HCT116 (cell line): ENCODE measurements around the gene ST6GALNAC5. TPM values are rescaled to one million over a fixed set of nuclear protein-coding genes. Genes with fewer than 3 reads are reported as not detected.

Experiments used
- ATAC-seq: fragments of 200-7000 bp; cut with Tn5 transposase; 2 replicates; pipeline ENCODE4 v1.9.1; 2020; ENCODE audit warnings: mild to moderate bottlenecking, moderate library complexity
- BruUV-seq: library from RNA; stranded (reverse); fragments of 400-500 nt; replicated peaks from 2 replicates; lab custom pipeline; 2021; lab: Mats Ljungman, UMichigan
- CTCF ChIA-PET: fragments of 300-600 bp; sonication (Branson Sonifier 250); formaldehyde crosslinking; loops from one replicate; lab custom pipeline; 2021; ENCODE audit warnings: antibody characterized with exemption; lab: Charles Lee
- POLR2A ChIA-PET: fragments of 300-600, 350-600 bp; sonication (Branson Sonifier 250); formaldehyde crosslinking; loops from one replicate; lab custom pipeline; 2021; ENCODE audit warnings: antibody characterized with exemption; lab: Charles Lee
- RAD21 ChIA-PET, 2 experiments: fragments of 300-600 bp; sonication (Branson Sonifier 250); formaldehyde crosslinking; loops; one replicate each; lab custom pipeline; 2023; ENCODE audit warnings: low total read pairs in 2 of 2; ENCODE audit not compliant: uncharacterized antibody in 2 of 2, unreplicated experiment in 2 of 2, low non-redundant PET in 1 of 2; lab: Charles Lee
- DNase-seq: peaks from one replicate; pipeline ENCODE4 v3.0.0-alpha.2; 2010; ENCODE audit warnings: low read depth, low spot score
- H2AFZ ChIP-seq: fragments of 200-600 bp; shearing (Covaris generic), sonication (generic); 2 replicates; pipeline ENCODE4 v1.6.1; 2017; ENCODE audit warnings: low read depth, mixed run types, mixed read lengths, antibody characterized with exemption, low read length; ENCODE audit not compliant: poor library complexity, severe bottlenecking
- H3K27ac ChIP-seq: 2 replicates; pipeline ENCODE4 v1.5.1; 2012; ENCODE audit warnings: low read depth, low read length
- H3K27me3 ChIP-seq: fragments of 200-600 bp; sonication (generic); 2 replicates; pipeline ENCODE4 v1.6.1; 2016; ENCODE audit warnings: mixed run types, low read length, mixed read lengths; ENCODE audit not compliant: insufficient read depth
- H3K36me3 ChIP-seq, 2 experiments: fragments of 200-500 bp in 1 of 2; fragments of 200-600 bp in 1 of 2; sonication (Bioruptor generic) in 1 of 2; sonication (generic) in 1 of 2; 2 replicates each; pipeline versions ENCODE4 v1.5.1 to v1.6.1; 2014 to 2016; ENCODE audit warnings: low read length in 2 of 2, inconsistent platforms in 1 of 2, mixed read lengths in 1 of 2, mixed run types in 1 of 2; ENCODE audit not compliant: insufficient read depth in 2 of 2, control insufficient read depth in 1 of 2
- H3K4me1 ChIP-seq, 2 experiments: fragments of 200-600 bp in 1 of 2; sonication (generic) in 1 of 2; 2 replicates each; pipeline versions ENCODE4 v1.5.1 to v1.6.1; 2012 to 2017; ENCODE audit warnings: low read length in 2 of 2, inconsistent platforms in 1 of 2, mild to moderate bottlenecking in 1 of 2, mixed read lengths in 1 of 2, mixed run types in 1 of 2, moderate library complexity in 1 of 2; ENCODE audit not compliant: insufficient read depth in 2 of 2, control insufficient read depth in 1 of 2
- H3K4me2 ChIP-seq: fragments of 200-600 bp; sonication (generic); 2 replicates; pipeline ENCODE4 v1.6.1; 2017; ENCODE audit warnings: mixed run types, low read length, mixed read lengths
- H3K4me3 ChIP-seq, 2 experiments: fragments of 200-600 bp in 1 of 2; sonication (generic) in 1 of 2; replicated peaks in 1 of 2; 2 replicates each; pipeline ENCODE4 v1.5.1; 2011 to 2016; ENCODE audit warnings: low read length in 2 of 2, control low read depth in 1 of 2, low read depth in 1 of 2, mild to moderate bottlenecking in 1 of 2, mixed read lengths in 1 of 2, mixed run types in 1 of 2
- H3K79me2 ChIP-seq: fragments of 200-600 bp; sonication (generic); 2 replicates; pipeline ENCODE4 v1.6.1; 2017; ENCODE audit warnings: mild to moderate bottlenecking, mixed run types, low read length, moderate library complexity, mixed read lengths; ENCODE audit not compliant: insufficient read depth
- H3K9ac ChIP-seq: fragments of 200-600 bp; sonication (generic); 2 replicates; pipeline ENCODE4 v1.6.1; 2016; ENCODE audit warnings: low read length, mixed read lengths
- H3K9me2 ChIP-seq: fragments of 200-600 bp; sonication (generic), shearing (Covaris generic); 2 replicates; pipeline ENCODE4 v1.6.1; 2017; ENCODE audit warnings: mixed run types, mild to moderate bottlenecking, moderate library complexity; ENCODE audit not compliant: insufficient read depth
- H3K9me3 ChIP-seq, 2 experiments: fragments of 200-500 bp in 1 of 2; fragments of 200-600 bp in 1 of 2; sonication (Bioruptor generic) in 1 of 2; sonication (generic) in 1 of 2; 2 replicates each; pipeline ENCODE4 v1.6.1; 2014 to 2017; ENCODE audit warnings: low read length in 2 of 2, mixed read lengths in 2 of 2, inconsistent platforms in 1 of 2, low read depth in 1 of 2, mild to moderate bottlenecking in 1 of 2, mixed run types in 1 of 2, moderate library complexity in 1 of 2; ENCODE audit not compliant: control insufficient read depth in 1 of 2, insufficient read depth in 1 of 2
- H4K20me1 ChIP-seq: fragments of 200-600 bp; sonication (generic), shearing (Covaris generic); 2 replicates; pipeline ENCODE4 v1.6.1; 2017; ENCODE audit warnings: mixed run types, mild to moderate bottlenecking, moderate library complexity; ENCODE audit not compliant: insufficient read depth
- CBX3 ChIP-seq: IDR thresholded peaks from 2 replicates; pipeline ENCODE4 v1.6.1; 2012; ENCODE audit warnings: low read depth
- CEBPB ChIP-seq: IDR thresholded peaks from 2 replicates; pipeline ENCODE4 v1.6.1; 2012; ENCODE audit warnings: low read depth
- CTCF ChIP-seq, 3 experiments: fragments of 200-600 bp in 1 of 3; sonication (generic) in 1 of 3; IDR thresholded peaks in 2 of 3; conservative IDR thresholded peaks in 1 of 3; 2 replicates each; pipeline ENCODE4 v1.5.1; 2012 to 2017; ENCODE audit warnings: low read depth in 2 of 3, low read length in 2 of 3, antibody characterized with exemption in 1 of 3, borderline replicate concordance in 1 of 3, control low read depth in 1 of 3, mild to moderate bottlenecking in 1 of 3, mixed read lengths in 1 of 3, mixed run types in 1 of 3, moderate library complexity in 1 of 3; ENCODE audit not compliant: insufficient read depth in 1 of 3
- EGR1 ChIP-seq: IDR thresholded peaks from 2 replicates; pipeline ENCODE4 v1.6.1; 2012; ENCODE audit warnings: low read depth
- ELF1 ChIP-seq: IDR thresholded peaks from 2 replicates; pipeline ENCODE4 v1.6.1; 2012; ENCODE audit warnings: low read depth, borderline replicate concordance
- EZH2 ChIP-seq: fragments of 200-600 bp; sonication (generic); IDR thresholded peaks from 2 replicates; pipeline ENCODE4 v1.6.1; 2017; ENCODE audit warnings: antibody characterized with exemption, mixed run types
- FOSL1 ChIP-seq: IDR thresholded peaks from 2 replicates; pipeline ENCODE4 v1.6.1; 2012; ENCODE audit warnings: low read depth
- JUND ChIP-seq: IDR thresholded peaks from 2 replicates; pipeline ENCODE4 v1.6.1; 2012
- POLR2A ChIP-seq: IDR thresholded peaks from 2 replicates; pipeline ENCODE4 v1.7.0; 2011; ENCODE audit warnings: borderline replicate concordance; ENCODE audit not compliant: insufficient read depth, insufficient read length; ENCODE audit errors: extremely low read depth
- POLR2AphosphoS5 ChIP-seq: IDR thresholded peaks from 2 replicates; pipeline ENCODE4 v1.6.1; 2011; ENCODE audit warnings: mild to moderate bottlenecking, low read depth, low read length, moderate library complexity
- SIN3A ChIP-seq: IDR thresholded peaks from 2 replicates; pipeline ENCODE4 v1.6.1; 2012; ENCODE audit warnings: low read depth
- SP1 ChIP-seq: IDR thresholded peaks from 2 replicates; pipeline ENCODE4 v1.6.1; 2012; ENCODE audit warnings: low read depth
- SRF ChIP-seq: IDR thresholded peaks from 2 replicates; pipeline ENCODE4 v1.6.1; 2012; ENCODE audit warnings: low read depth
- TCF7L2 ChIP-seq: IDR thresholded peaks from 2 replicates; pipeline ENCODE4 v1.7.0; 2011; ENCODE audit warnings: borderline replicate concordance, inconsistent platforms; ENCODE audit not compliant: insufficient read depth, insufficient read length; ENCODE audit errors: extremely low read depth
- YY1 ChIP-seq: IDR thresholded peaks from 2 replicates; pipeline ENCODE4 v1.6.1; 2011; ENCODE audit warnings: low read length, low read depth, moderate library complexity, mild to moderate bottlenecking; ENCODE audit not compliant: insufficient replicate concordance; ENCODE audit errors: extremely low read depth
- ZNF274 ChIP-seq: fragments of 200-500 bp; sonication (Bioruptor generic); IDR thresholded peaks from 2 replicates; pipeline ENCODE4 v1.6.1; 2014; ENCODE audit warnings: mild to moderate bottlenecking, low read depth, low read length, inconsistent platforms
- intact Hi-C: fragments of 100-400 bp; cut with micrococcal nuclease; formaldehyde crosslinking; loops from 2 replicates; pipeline ENCODE4 v1.10.0; 2022
- total RNA-seq: library from RNA; stranded (reverse); gene quantifications from one replicate; pipeline ENCODE4 v1.2.1, GENCODE V29; 2021; ENCODE audit not compliant: unreplicated experiment
- TF ChIP-seq, protein P1 (sequence below): IDR thresholded peaks from 2 replicates; pipeline ENCODE4 v1.6.1; 2012
- TF ChIP-seq, protein P2 (sequence below): IDR thresholded peaks from 2 replicates; pipeline ENCODE4 v1.6.1; 2012; ENCODE audit warnings: low read depth
- TF ChIP-seq, protein P3 (sequence below): IDR thresholded peaks from 2 replicates; pipeline ENCODE4 v1.6.1; 2011; ENCODE audit warnings: mild to moderate bottlenecking, low read length, moderate library complexity; ENCODE audit not compliant: insufficient replicate concordance; ENCODE audit errors: extremely low read depth
- TF ChIP-seq, protein P4 (sequence below): IDR thresholded peaks from 2 replicates; pipeline ENCODE4 v1.6.1; 2012

The ST6GALNAC5 gene
- total RNA-seq, 1 experiment from 2014 or later: 1.2 TPM

GRCh38 chr1:77061162-77061561 lies 193.9 kb downstream of the ST6GALNAC5 start:
- POLR2A ChIA-PET: no interaction called here
- no TSS peak for BruUV-seq
- H4K20me1 ChIP-seq: no peaks in the 10 kb centered on the region
- no peaks in the 10 kb centered on the region for H3K9me2 ChIP-seq
- no peak overlapping the region for H2AFZ ChIP-seq
- no peak for ATAC-seq
- intact Hi-C loops: no loop called here
- TF ChIP-seq TCF7L2 (no peak), CEBPB (no peak), EZH2 (no peak), SIN3A (no peak), ELF1 (no peak), SP1 (no peak), CBX3 (no peak), CTCF (IDR thresholded peaks at IDR 0.05 in 2 of 3, conservative IDR thresholded peaks at IDR 0.05 in 1 of 3; ENCODE audit: borderline replicate concordance in 1 of 3, insufficient read depth in 1 of 3, low read depth in 2 of 3, low read length in 2 of 3) (no peak), POLR2AphosphoS5 (no peak), YY1 (no peak), FOSL1 (no peak), EGR1 (no peak), JUND (no peak), POLR2A (no peak), SRF (no peak), ZNF274 (no peak)
- TF ChIP-seq, protein P1, sequence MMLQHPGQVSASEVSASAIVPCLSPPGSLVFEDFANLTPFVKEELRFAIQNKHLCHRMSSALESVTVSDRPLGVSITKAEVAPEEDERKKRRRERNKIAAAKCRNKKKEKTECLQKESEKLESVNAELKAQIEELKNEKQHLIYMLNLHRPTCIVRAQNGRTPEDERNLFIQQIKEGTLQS: no peak
- TF ChIP-seq, protein P2, sequence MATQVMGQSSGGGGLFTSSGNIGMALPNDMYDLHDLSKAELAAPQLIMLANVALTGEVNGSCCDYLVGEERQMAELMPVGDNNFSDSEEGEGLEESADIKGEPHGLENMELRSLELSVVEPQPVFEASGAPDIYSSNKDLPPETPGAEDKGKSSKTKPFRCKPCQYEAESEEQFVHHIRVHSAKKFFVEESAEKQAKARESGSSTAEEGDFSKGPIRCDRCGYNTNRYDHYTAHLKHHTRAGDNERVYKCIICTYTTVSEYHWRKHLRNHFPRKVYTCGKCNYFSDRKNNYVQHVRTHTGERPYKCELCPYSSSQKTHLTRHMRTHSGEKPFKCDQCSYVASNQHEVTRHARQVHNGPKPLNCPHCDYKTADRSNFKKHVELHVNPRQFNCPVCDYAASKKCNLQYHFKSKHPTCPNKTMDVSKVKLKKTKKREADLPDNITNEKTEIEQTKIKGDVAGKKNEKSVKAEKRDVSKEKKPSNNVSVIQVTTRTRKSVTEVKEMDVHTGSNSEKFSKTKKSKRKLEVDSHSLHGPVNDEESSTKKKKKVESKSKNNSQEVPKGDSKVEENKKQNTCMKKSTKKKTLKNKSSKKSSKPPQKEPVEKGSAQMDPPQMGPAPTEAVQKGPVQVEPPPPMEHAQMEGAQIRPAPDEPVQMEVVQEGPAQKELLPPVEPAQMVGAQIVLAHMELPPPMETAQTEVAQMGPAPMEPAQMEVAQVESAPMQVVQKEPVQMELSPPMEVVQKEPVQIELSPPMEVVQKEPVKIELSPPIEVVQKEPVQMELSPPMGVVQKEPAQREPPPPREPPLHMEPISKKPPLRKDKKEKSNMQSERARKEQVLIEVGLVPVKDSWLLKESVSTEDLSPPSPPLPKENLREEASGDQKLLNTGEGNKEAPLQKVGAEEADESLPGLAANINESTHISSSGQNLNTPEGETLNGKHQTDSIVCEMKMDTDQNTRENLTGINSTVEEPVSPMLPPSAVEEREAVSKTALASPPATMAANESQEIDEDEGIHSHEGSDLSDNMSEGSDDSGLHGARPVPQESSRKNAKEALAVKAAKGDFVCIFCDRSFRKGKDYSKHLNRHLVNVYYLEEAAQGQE: no peak
- TF ChIP-seq, protein P3, sequence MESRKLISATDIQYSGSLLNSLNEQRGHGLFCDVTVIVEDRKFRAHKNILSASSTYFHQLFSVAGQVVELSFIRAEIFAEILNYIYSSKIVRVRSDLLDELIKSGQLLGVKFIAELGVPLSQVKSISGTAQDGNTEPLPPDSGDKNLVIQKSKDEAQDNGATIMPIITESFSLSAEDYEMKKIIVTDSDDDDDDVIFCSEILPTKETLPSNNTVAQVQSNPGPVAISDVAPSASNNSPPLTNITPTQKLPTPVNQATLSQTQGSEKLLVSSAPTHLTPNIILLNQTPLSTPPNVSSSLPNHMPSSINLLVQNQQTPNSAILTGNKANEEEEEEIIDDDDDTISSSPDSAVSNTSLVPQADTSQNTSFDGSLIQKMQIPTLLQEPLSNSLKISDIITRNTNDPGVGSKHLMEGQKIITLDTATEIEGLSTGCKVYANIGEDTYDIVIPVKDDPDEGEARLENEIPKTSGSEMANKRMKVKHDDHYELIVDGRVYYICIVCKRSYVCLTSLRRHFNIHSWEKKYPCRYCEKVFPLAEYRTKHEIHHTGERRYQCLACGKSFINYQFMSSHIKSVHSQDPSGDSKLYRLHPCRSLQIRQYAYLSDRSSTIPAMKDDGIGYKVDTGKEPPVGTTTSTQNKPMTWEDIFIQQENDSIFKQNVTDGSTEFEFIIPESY: no peak
- TF ChIP-seq, protein P4, sequence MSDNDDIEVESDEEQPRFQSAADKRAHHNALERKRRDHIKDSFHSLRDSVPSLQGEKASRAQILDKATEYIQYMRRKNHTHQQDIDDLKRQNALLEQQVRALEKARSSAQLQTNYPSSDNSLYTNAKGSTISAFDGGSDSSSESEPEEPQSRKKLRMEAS: no peak
- TF ChIP-seq, all 23 proteins: peak for 0
- H3K9me3 ChIP-seq: no peaks in the 10 kb centered on the region
- no peak overlapping the region for H3K4me3 ChIP-seq
- H3K79me2 ChIP-seq: no peaks in the 10 kb centered on the region
- H3K27me3 ChIP-seq: no peaks in the 10 kb centered on the region
- H3K4me2 ChIP-seq: no peak overlapping the region
- no peaks in the 10 kb centered on the region for H3K4me1 ChIP-seq
- H3K36me3 ChIP-seq: no peaks in the 10 kb centered on the region
- H3K9ac ChIP-seq: no peak overlapping the region
- no peak overlapping the region for H3K27ac ChIP-seq
- RAD21 ChIA-PET: no interaction called here
- DNase-seq: no peak
- CTCF ChIA-PET: no interaction called here
